ENCODE measurements around the gene LIPC. TPM values are rescaled to one million over a fixed set of nuclear protein-coding genes. Genes with fewer than 3 reads are reported as not detected.

The LIPC gene
- total RNA-seq, 1 donor from 2014 or later = not detected

DNA sequence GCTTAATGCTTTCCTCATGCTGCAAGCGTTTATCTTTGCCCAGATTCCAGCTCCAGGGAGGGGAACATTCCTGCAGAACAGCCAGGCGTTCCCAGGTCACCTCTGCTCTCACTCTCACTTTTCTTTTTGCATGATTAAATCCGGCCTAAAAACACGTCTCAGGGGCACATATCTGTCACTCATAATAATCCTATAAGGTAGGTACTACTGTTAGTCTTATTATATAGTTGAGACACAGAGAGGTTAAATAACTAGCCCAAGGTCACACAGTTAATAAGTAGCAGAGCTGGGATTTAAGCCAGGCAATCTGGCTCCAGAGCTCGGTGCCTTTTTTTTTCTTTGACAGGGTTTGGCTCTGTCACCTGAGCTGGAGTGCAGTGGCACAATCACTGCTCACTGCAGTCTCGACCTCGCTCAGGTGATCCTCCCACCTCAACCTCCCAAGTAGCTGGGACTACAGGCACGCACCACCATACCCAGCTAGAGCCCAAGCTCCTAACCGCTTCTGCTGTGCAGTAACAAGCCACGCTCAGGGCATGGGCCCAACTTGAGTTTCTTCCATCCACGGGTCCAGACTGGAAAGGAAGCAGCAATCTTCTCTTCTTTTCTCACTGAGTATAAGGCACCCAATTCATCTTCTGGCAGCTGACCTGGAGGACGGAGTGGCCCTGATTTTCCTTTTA lies 96.5 kb downstream of the LIPC start:
- no peaks in the 10 kb centered on the region for H3K9me3 ChIP-seq
- no peak overlapping the region for H3K27ac ChIP-seq
- H3K4me1 ChIP-seq = peaks cover 16% of the 10 kb centered on the region
- no peak for DNase-seq (ENCODE audit: extremely low spot score in 2 of 2)
- TF ChIP-seq POLR2AphosphoS5 (IDR thresholded peaks at IDR 0.05; ENCODE audit: insufficient read depth in 1 of 2, low read depth in 1 of 2) (no peak), POLR2A (IDR thresholded peaks at IDR 0.05) (no peak)
- TF ChIP-seq, protein P1, sequence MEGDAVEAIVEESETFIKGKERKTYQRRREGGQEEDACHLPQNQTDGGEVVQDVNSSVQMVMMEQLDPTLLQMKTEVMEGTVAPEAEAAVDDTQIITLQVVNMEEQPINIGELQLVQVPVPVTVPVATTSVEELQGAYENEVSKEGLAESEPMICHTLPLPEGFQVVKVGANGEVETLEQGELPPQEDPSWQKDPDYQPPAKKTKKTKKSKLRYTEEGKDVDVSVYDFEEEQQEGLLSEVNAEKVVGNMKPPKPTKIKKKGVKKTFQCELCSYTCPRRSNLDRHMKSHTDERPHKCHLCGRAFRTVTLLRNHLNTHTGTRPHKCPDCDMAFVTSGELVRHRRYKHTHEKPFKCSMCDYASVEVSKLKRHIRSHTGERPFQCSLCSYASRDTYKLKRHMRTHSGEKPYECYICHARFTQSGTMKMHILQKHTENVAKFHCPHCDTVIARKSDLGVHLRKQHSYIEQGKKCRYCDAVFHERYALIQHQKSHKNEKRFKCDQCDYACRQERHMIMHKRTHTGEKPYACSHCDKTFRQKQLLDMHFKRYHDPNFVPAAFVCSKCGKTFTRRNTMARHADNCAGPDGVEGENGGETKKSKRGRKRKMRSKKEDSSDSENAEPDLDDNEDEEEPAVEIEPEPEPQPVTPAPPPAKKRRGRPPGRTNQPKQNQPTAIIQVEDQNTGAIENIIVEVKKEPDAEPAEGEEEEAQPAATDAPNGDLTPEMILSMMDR (IDR thresholded peaks at IDR 0.05) = no peak
- no peak overlapping the region for H3K4me3 ChIP-seq
- no peaks in the 10 kb centered on the region for H3K27me3 ChIP-seq
- intact Hi-C loops (cut with DNase I) = no loop called here
- H3K36me3 ChIP-seq = no peaks in the 10 kb centered on the region

DNA sequence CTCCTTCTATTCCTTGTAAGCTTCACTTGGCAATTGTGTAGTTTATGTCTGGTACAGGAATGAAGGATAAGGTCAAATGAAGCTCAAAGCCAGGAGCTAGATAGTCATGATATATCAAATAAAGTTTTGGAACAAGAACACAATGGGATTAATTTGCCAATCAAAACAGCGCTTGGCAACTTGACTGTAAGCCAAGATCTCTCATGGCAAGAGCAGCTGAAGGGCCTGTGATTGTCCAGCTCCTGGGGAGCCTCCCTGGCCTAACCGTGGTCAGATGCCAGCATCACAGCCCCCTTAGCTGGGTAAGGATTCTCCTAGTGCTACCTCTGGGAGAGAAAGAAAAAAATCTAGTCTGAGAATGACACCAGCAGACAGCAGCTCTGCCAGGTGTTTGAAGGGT lies 97.2 kb downstream of the LIPC start:
- H3K27me3 ChIP-seq = no peaks in the 10 kb centered on the region
- H3K4me3 ChIP-seq = no peak overlapping the region
- H3K36me3 ChIP-seq = no peaks in the 10 kb centered on the region
- intact Hi-C loops (cut with DNase I) = no loop called here
- peaks cover 16% of the 10 kb centered on the region for H3K4me1 ChIP-seq
- H3K27ac ChIP-seq = no peak overlapping the region
- H3K9me3 ChIP-seq = no peaks in the 10 kb centered on the region
- no peak for DNase-seq (ENCODE audit: extremely low spot score in 2 of 2)
- TF ChIP-seq POLR2AphosphoS5 (IDR thresholded peaks at IDR 0.05; ENCODE audit: insufficient read depth in 1 of 2, low read depth in 1 of 2) = no peak
- TF ChIP-seq, protein P1 (IDR thresholded peaks at IDR 0.05) = no peak
- no peak for TF ChIP-seq POLR2A (IDR thresholded peaks at IDR 0.05)

DNA sequence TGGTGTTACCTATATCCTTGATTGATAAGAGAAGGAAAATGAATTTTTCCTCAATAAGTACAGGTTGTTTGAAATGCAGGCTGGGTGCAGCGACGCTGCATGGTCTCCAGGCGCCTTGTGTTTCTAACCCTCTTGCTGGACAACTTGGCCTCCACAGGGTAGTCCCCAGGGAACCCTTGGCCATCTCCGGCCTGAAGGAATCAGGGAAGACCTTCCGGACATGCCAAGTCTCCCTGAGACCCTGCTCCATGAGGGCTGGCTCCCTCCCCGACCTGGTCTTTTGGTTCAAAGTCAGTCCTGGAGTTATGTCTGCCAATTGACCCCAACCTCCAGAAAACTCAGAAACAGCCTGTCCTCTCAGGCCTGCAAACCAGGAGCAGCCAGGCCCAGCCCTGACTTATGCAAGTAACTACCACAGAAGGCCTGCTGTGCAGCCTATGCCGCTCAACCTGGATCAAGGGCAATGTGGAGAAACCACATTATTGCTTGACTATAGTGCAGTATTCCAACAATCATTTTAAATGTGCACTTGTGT lies 98.3 kb downstream of the LIPC start:
- H3K36me3 ChIP-seq = no peaks in the 10 kb centered on the region
- no peak overlapping the region for H3K27ac ChIP-seq
- intact Hi-C loops (cut with DNase I) = no loop called here
- TF ChIP-seq, protein P1 (IDR thresholded peaks at IDR 0.05) = no peak
- no peak for DNase-seq (ENCODE audit: extremely low spot score in 2 of 2)
- no peaks in the 10 kb centered on the region for H3K27me3 ChIP-seq
- no peaks in the 10 kb centered on the region for H3K9me3 ChIP-seq
- peaks cover 16% of the 10 kb centered on the region for H3K4me1 ChIP-seq
- no peak overlapping the region for H3K4me3 ChIP-seq

DNA sequence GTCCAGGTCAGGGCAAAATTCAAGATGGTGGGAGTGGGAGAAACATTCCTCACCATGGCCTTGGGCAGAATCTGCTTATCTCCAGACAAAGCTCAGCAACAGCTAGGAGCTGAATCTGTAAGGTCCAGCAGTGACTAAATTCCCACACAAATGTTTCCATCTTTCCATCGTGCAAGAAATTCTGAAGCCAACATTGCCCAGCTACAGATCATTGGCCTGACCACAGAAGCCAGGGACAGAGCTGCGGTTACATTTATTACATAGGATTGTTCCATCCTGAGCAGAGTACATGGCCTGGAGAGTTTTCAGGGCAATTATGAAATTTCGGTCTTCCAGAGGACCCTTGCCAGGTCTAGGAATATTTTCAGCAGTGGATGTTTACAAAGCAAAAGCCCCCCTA lies 100.3 kb downstream of the LIPC start:
- intact Hi-C loops (cut with DNase I) = no loop called here
- H3K36me3 ChIP-seq = no peaks in the 10 kb centered on the region
- H3K27me3 ChIP-seq = no peaks in the 10 kb centered on the region
- TF ChIP-seq POLR2AphosphoS5 (IDR thresholded peaks at IDR 0.05; ENCODE audit: insufficient read depth in 1 of 2, low read depth in 1 of 2) (no peak), POLR2A (IDR thresholded peaks at IDR 0.05) (no peak)
- TF ChIP-seq, protein P1 (IDR thresholded peaks at IDR 0.05) = no peak
- no peaks in the 10 kb centered on the region for H3K9me3 ChIP-seq
- H3K27ac ChIP-seq = no peak overlapping the region
- H3K4me1 ChIP-seq = peaks cover 16% of the 10 kb centered on the region
- no peak for DNase-seq (ENCODE audit: extremely low spot score in 2 of 2)
- no peak overlapping the region for H3K4me3 ChIP-seq

DNA sequence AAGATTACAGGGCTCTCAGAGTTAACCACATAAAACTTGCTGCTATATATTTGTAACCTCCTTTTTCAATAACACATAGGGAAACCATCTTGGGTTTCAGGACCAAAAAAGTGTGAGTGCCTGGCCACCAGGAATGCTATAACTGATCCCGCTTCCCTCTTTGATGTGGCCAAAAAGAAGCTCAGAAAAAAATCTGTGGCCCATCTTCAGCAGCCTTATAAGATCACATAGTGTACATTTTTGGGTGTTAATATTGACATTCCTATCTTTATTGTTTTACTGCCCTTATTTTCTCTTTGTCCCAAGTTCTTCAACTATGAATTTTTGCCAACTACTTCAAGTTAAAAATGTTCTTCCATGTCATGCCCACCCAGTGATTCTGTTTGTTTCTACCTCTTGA lies 102.8 kb downstream of the LIPC start:
- Histone ChIP-seq H3K27ac (no peak overlapping the region), H3K9me3 (no peaks in the 10 kb centered on the region), H3K27me3 (no peaks in the 10 kb centered on the region), H3K4me3 (no peak overlapping the region), H3K36me3 (no peaks in the 10 kb centered on the region), H3K4me1 (no peaks in the 10 kb centered on the region)
- no peak for DNase-seq (ENCODE audit: extremely low spot score in 2 of 2)
- TF ChIP-seq POLR2AphosphoS5 (IDR thresholded peaks at IDR 0.05; ENCODE audit: insufficient read depth in 1 of 2, low read depth in 1 of 2) = no peak
- no peak for TF ChIP-seq POLR2A (IDR thresholded peaks at IDR 0.05)
- TF ChIP-seq, protein P1 (IDR thresholded peaks at IDR 0.05) = no peak
- intact Hi-C loops (cut with DNase I) = no loop called here
